GM21619 (cell line): ENCODE data around the gene DENND2A.
"Not testable (repeated sequence)": the region's sequence is repeated elsewhere in the genome, so short reads cannot be mapped to it uniquely, and the experiment has no call there.

Experiments used
- ATAC-seq: cut with Tn5 transposase; IDR thresholded peaks from one replicate; pipeline ENCODE4 v1.9.1; 2021; ENCODE audit not compliant: unreplicated experiment

The DENND2A gene

DNA sequence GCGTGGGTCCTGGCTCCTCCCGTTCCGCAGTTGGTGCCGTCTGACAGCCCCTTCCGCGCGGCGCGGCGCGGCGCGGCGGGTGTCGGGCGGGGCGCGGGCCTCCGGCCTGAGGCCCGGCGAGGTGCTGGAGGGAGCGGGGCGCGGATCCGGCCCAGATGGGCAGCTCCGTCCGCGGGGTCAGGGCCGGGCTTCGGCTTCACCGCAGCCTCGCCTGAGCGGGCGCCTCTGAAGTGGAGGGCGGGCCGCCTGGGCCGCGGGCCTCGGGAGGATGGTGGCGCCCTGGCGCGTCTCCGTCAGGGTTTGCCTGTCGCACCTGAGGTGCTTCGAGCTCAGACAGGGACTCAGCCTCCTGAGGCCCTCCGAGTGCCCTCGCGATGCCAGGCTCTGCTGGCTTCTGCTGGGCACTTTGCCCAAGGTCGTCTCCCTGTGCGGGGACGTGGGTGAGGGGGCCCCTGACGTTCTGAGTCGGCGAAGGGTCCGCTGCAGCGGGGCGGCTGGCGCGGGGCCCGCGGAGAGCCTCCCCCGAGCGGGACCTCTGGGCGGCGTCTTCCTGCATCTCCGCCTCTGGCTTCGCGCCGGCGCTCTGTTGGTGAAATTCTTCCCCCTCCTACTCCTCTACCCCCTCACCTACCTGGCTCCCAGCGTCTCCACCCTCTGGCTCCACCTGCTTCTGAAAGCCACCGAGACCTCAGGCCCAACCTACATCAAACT is 32.6 kb upstream of the DENND2A start:
- ATAC-seq = peak; percentile 37

DNA sequence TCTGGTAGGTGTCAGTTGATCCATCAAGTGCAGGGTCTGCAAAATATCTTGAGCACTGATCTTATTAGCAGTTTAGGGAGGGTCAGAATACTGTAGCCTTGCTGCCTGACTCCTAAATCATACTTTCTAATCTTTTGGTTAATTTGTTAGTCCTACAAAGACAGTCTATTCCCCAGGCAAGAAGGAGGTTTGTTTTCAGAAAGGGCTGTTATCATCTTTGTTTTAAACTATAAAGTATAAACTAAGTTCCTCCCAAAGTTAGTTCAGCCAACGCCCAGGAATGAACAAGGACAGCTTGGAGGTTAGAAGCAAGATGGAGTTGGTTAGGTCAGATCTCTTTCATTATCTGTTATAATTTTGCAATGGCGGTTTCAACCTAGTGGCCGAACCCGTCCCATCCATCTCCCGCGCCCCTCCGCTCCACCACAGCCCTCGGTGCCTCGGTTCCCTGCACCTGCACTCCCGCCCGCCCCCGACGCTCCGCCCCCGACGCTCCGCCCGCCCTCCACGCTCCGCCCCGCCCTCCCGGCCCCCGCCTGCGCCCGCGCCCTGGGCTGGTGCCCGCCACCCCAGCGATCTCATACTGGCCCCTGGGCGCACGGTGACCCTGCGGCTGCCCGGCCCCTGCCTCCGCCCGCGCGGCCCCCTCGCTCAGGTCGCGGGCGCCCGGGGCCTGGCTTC is 31.9 kb upstream of the DENND2A start, which contains the start of gene ADCK2:
ADCK2 (plus strand) TSS at position 564 of the 681 bp plus-strand sequence. CDS start 386 bp downstream, outside the sequence.
- ATAC-seq = peak; percentile 47

DNA sequence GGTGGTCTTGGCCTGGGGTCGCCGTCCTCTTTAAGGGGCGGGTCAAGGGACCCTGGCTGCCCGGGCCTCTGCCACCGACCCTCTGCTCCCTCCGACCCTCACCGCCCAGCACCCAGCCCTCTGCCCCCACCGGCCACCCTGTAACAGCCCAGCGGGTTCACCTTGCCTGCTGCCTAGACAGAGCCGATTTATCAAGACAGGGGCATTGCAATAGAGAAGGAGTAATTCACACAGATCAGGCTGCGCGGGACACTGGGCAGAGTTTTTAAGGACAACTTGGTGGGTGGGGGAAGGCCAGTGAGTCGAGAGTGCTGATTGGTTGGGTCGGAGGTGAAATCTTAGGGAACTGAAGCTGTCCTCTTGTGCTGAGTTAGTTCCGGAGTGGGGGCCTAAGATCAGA is 31.4 kb upstream of the DENND2A start:
- no peak for ATAC-seq

DNA sequence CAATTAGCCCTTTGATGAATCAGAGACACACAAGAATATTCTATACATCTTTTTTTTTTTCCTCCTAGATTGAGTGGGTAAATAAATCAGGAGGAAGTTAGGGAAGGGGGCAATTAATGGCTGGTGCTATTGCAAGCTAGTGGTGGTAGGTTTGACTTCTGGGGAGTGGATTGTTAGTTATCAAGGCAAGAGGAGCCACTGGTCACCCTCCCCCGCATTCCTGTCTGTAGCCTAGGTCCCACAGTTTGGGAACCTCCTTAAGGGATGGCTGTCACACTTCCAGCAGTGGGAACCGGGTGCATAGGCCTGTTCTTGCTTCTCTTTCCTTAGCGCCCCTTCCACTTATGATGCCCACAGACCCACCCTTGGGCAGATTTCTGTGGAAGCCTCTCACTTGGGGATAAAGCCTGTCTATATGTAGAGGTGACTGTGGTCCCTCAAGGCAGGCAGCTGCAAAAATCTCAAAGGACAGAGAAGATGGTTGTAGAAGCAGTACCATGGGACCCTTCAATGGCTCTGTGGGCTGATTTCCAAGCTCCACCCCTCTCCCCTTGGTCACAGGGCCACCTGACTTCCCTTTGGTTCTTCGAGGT is 29.8 kb upstream of the DENND2A start:
- no peak for ATAC-seq

DNA sequence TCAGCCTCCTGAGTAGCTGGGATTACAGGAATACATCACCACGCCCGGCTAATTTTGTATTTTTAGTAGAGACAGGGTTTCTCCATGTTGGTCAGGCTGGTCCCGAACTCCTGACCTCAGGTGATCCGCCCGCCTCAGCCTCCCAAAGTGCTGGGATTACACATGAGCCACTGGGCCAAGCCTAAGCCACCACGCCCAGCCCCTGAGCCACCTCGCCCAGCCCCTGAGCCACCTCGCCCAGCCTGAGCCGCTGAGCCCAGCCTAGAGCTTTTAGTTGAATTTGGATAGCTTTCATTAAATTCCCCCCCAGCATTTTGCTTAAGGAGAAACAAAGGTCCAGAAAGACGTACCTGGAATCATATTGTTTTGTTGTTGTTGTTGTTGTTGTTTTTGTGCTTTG is 29.2 kb upstream of the DENND2A start:
- not testable (repeated sequence) for ATAC-seq

DNA sequence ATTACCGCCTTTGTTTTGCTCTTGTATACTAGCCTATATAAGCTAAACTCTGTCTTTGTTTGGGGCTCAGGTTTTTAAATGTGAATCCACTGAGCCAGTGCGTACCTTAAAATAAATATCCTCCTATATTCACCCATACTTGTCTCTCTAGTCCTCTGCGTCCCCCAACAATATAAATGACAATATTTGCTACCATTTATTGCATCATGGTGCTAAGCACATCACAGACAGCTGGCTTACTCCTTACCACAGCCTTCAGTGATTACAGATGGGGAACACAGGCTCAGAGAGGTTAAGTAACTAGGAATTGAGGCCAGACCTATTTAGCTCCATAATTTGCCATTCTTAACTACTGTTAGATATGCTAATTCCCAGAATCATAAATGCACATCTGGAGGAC is 28.7 kb upstream of the DENND2A start:
- ATAC-seq = no peak

DNA sequence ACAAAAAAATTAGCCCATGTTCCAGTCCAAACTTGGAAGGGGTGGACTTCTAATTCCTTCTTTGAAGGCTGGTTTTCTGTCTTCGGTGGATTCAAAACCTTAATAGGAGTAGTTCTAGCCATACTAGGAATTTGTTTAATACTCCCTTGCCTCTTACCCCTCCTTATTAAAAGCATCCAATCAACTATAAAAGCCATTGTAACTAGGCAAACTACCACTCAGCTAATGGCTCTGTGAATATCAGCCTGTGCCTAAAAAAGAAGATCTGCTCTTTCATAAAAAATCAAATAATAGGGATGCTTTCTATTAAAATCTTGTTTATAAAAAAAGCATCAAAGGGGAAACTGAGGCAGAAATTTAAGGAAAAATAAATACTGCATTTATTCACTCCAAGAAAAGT is 28.0 kb upstream of the DENND2A start:
- ATAC-seq = no peak

DNA sequence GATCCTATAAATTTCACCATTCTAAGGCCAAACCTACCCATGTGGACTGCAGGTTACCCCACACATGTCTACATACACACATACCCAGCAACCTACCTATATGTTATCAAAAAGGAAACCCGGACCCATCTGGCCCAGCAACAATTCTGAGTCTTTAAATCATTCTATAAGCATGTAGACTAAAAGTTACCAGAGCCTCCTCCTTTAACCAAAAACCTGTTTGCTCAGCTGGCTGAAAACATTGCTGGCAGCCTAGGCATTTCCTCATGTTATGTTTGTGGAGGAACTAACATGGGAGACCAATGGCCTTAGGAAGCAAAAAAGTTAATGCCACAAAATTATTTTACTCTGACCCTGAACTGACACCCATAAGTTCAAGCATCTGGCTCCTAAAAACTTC is 26.9 kb upstream of the DENND2A start:
- no peak for ATAC-seq

DNA sequence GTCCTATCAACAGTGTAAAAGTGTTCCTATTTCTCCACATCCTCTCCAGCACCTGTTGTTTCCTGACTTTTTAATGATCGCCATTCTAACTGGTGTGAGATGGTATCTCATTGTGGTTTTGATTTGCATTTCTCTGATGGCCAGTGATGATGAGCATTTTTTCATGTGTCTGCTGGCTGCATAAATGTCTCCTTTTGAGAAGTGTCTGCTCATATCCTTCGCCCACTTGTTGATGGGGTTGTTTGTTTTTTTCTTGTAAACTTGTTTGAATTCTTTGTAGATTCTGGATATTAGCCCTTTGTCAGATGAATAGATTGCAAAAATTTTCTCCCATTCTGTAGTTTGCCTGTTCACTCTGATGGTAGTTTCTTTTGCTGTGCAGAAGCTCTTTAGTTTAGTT is 22.3 kb upstream of the DENND2A start:
- not testable (repeated sequence) for ATAC-seq

DNA sequence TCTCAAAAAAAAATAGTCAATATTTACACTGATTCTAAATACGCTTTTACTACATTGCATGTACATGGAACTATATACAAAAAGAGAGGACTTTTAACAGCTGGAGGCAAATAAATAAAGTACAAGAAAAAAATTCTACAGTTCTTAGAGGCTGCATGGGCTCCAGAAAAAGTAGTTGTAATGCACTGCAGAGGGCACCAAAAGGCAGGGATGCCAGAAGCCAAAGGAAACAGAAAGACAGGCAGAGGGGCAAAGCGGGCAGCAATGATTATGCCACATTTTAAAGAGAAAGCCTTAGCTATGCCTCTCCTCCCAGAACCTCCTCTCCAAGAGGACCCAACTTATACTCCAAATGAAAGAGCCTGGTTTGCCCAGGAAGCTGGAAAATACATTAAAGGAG is 20.5 kb upstream of the DENND2A start:
- ATAC-seq = no peak

DNA sequence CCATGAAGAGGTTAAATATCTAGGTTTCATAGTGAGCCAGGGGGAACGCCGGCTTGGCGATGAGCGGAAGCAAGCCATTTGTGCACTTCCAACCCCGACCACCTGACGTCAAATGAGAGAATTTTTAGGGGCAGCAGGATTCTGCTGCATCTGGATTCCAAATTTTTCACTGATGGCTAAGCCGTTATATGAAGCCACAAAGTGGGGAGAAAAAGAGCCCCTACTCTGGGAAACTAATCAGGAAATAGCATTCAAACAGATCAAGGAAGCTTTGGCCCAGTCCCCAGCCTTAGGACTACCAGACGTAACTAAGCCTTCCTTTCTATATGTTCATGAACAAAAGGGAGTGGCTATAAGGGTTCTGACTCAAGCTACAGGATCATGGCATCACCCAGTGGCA is 19.2 kb upstream of the DENND2A start:
- ATAC-seq = no peak

DNA sequence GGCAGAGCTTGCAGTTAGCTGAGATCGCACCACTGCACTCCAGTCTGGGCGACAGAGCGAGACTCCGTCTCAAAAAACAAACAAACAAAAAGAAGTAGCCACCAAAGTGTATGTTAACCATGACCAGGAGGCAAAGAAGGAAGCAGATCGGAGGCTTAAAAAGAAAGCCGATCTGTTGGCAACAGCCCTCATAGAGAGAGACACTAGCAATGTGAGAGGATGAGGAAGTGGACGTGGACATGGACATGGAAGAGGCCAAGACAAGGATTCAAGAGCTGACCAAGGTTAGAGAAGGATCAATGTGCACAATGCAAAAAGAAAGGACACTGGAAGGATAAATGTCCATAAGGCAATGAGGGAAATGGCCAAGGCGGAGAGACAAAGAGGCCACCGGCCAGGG is 17.3 kb upstream of the DENND2A start:
- no peak for ATAC-seq

DNA sequence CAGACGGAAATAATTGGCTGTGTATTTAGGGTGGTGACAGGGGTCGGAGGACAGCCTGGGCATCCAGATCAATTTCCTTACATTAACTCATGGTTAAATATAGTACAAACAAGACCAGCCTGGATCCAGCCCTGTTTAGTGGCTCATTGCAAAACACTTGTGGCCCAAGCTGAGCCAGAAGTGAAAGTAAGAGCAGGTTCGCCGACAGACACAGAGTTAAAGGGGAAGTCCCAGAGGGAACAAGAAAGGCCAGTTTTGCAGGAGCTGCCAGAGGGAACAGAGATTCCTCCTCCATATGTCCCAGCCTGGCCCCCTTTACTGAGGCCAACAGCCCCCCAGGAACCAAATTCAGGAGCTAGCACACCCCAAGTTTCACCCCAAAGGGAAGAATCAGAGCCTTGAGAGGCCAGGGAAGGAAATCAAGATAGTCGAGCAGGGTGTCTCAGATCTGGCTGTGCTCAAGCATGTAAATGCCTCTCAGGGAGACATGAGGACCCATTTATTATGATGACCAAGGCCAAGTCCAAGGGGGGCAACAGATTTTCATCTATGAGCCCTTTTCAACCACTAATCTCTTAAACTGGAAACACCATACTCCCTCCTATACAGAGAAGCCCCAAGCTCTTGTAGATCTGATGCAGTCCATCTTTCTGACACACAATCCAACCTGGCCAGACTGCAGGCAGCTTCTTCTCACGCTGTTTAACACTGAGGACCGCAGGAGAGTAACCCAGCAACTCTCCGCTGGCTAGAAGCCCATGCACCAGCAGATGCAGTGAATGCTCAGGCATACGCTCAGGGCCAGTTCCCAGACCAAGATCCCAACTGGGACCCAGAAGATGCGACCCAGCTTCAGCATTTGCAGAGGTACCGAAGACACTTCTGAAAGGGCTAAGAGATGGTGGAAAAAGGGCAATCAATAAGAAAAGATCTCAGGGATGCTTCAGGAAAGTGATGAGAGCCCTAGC is 16.2 kb upstream of the DENND2A start:
- ATAC-seq = peak; percentile 93

DNA sequence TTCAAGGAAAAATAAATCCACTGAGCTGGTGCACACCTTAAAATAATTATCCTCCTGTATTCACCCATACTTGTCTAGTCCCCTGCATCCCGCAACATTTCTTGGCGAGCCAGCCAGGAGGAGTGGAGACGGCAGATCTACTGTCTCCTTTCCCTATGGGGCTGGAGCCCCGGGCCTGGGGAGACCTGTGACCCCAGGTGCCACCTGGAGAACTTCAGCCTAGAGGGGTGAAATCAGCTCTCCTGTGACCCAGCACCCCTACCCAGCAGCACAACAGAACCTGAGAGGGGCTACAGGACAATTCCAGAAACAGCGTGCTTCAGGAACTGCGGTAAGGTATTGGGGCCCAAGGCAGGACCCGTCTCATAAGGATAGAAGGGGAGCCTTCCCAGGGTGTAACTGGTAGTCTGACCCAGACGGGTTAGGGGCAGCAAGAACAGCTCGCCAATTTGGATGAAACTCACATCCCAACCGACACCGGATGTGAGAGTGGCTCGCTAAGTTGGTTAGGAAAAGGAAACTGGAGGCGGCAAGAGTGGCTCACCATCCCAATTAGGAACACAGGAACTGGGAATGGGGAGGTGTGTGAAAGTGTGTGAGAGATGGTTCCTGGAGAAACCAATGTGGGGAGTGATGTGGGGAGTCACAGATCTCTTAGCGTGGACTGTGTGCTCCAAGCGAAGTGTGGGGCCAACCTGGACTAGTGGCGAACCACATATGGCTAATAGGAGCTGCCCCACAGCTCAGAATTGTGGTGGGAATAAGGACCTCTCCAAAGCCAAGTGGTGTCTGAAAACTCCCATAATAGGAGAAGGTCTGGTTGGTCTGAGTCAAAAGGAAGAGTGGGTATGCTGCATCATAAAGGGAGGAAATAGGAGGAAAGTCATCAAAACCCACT is 15.1 kb upstream of the DENND2A start:
- ATAC-seq = no peak

DNA sequence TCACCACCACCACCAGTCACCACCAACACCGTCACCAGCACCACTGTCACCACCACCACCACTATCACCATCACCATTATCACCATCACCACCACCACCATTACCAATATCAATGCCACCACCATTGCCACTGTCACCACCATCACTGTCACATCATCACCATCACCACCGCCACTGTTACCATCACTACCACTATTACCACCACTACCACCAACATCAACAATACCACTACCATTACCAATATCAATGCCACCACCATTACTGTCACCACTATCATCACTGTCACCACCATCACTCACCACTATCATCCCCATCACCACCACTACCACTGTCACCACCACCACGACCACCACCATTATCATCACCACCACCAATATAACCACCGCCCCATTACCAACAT is 14.0 kb upstream of the DENND2A start:
- ATAC-seq = no peak

DNA sequence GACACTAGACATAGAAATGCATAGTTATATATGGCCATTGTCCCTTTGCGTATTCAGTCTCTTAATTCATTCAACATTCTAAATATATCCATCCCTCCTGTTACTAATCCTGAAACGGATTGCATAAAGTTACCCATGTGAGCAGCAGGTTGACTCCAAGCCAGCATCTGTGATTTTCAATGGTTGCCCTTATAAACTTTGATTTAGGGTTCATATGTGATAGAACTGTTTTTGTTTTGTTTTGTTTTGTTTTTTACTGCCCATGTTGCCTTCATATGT is 13.4 kb upstream of the DENND2A start:
- ATAC-seq = no peak

DNA sequence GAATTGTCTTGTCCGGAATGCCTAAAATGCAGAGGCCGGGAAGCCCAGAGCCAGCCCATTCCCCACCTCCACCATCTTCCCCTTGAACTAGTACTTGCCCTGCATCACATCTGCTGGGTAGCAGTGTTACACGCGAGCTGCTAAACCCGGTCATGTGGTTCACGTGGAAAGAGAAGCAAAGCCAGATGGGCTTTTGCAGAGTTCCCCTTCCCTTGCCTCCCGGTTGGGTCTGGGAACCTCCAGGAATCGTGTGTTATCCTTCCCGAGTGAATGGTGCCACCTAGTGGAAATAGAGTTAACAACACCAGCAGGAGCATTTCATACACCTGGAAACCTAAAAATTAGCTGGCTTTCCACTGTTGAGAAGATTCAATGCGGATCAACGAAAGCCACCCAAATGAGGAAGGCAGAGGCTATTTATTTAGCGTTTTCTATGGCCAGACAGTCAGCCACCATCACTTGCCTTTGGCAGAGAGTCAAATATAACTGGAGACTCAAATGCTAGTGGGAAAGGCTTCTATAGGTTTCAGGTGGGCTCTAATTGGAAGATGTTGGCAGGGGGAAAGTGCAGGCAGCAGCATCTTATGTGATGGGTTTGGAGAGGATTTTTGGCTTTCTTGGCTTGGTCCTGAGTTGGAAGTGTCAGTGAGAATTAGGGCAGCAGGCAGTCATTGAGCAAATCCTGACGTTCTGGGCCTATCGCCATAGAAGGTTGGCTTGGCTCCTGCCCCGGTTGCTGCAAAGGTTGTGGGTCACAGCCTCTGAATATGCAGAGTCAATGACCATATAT is 12.9 kb upstream of the DENND2A start:
- ATAC-seq = no peak

DNA sequence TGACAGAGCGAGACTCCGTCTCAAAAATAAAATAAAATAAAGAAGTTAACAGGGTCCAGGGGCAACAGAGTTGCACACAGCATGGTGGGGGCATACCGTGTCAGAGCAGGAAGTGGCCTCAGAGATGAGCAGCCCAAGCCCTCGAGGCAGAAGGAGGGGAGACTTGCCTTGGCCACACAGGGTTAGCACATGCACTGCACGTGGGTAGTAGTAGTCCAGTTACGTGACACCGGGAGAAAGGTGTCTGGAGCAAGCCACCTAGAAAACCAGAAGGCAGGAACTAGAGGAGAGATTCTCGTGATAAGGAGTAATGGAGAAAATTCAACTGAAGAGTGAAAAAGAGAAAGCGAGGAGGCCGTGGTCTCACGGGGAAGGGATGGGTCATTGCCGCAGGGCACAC is 9.8 kb upstream of the DENND2A start:
- no peak for ATAC-seq

DNA sequence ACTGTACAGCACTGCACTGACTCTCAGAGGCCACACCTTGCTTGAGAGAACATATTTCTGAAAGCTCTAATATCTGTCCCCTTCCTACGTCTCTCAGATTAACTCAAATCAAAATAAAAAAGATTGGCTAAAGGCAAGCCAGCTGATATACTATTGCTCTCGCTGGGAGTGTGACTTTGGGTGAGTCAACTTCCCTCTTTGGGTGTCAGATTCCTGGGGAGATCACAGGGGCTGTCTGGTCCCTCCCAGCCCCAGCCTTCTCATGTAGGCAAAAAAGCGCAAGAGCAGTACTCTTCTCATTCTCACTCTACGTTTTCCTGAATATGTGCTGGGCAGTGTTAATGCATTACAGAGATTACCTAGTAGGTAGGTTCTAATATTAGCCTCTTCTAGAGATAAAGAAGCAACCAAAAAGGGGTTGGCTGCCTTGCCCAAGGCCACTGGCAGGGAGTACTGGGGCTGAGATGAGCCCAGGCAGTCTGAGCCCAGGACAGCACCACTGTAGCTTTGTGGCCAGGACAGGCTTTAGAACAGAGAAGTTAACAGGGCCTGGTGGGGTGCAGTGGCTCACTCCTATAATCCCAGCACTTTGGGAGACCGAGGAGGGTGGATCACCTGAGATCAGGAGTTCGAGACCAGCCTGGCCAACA is 9.1 kb upstream of the DENND2A start:
- no peak for ATAC-seq
